ENCODE data around the gene SDC1.

- TF ChIP-seq, protein P1, sequence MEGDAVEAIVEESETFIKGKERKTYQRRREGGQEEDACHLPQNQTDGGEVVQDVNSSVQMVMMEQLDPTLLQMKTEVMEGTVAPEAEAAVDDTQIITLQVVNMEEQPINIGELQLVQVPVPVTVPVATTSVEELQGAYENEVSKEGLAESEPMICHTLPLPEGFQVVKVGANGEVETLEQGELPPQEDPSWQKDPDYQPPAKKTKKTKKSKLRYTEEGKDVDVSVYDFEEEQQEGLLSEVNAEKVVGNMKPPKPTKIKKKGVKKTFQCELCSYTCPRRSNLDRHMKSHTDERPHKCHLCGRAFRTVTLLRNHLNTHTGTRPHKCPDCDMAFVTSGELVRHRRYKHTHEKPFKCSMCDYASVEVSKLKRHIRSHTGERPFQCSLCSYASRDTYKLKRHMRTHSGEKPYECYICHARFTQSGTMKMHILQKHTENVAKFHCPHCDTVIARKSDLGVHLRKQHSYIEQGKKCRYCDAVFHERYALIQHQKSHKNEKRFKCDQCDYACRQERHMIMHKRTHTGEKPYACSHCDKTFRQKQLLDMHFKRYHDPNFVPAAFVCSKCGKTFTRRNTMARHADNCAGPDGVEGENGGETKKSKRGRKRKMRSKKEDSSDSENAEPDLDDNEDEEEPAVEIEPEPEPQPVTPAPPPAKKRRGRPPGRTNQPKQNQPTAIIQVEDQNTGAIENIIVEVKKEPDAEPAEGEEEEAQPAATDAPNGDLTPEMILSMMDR (IDR thresholded peaks at IDR 0.05), result no peak
- TF ChIP-seq POLR2AphosphoS5 (IDR thresholded peaks at IDR 0.05), result no peak
- no peak for TF ChIP-seq EP300 (IDR thresholded peaks at IDR 0.05)
- no peak for TF ChIP-seq POLR2A (IDR thresholded peaks at IDR 0.05)
These were observed 67.6 kb downstream of the SDC1 start for GRCh38 chr2:20157193-20157891.

Data from upper lobe of left lung (tissue), 4 donors.